Ascending aorta (tissue), 2 donors: ENCODE measurements around the gene STIM2. TPM values are rescaled to one million over a fixed set of nuclear protein-coding genes. Genes with fewer than 3 reads are reported as not detected.

Experiments used
- DNase-seq, 2 donors: peaks; one replicate each; pipeline ENCODE4 v3.0.0-alpha.2; 2019; ENCODE audit warnings: low spot score in 2 of 2
- H3K27ac ChIP-seq, 2 donors: fragments of 200-600 bp; sonication (generic); one replicate each; pipeline ENCODE4 v1.5.1; 2016 to 2017; ENCODE audit warnings: mild to moderate bottlenecking in 1 of 2
- H3K27me3 ChIP-seq: fragments of 200-600 bp; sonication (generic); one replicate; pipeline ENCODE4 v1.5.1; 2017
- H3K36me3 ChIP-seq, 2 donors: fragments of 200-600 bp; sonication (generic); one replicate each; pipeline ENCODE4 v1.5.1; 2016
- H3K4me1 ChIP-seq, 2 donors: fragments of 200-600 bp; sonication (generic); one replicate each; pipeline ENCODE4 v1.5.1; 2016 to 2017; ENCODE audit warnings: mild to moderate bottlenecking in 1 of 2
- H3K4me3 ChIP-seq, 2 donors: fragments of 200-600 bp; sonication (generic); one replicate each; pipeline ENCODE4 v1.5.1; 2016 to 2017; ENCODE audit warnings: mild to moderate bottlenecking in 1 of 2
- H3K9me3 ChIP-seq, 2 donors: fragments of 200-600 bp; sonication (generic); one replicate each; pipeline ENCODE4 v1.5.1; 2016
- CTCF ChIP-seq, 3 experiments: fragments of 200-600 bp in 2 of 3; fragments of 450-650 bp in 1 of 3; sonication (generic) in 2 of 3; IDR thresholded peaks; one replicate each; pipeline ENCODE4 v1.5.1; 2016 to 2019; ENCODE audit warnings: antibody characterized with exemption in 3 of 3, mild to moderate bottlenecking in 1 of 3, moderate library complexity in 1 of 3
- intact Hi-C: fragments of 100-400 bp; cut with DNase I; formaldehyde crosslinking; loops from one replicate; pipeline ENCODE4 v1.15.1; 2023
- total RNA-seq: library from RNA; depleted of rRNA; stranded (reverse); fragments of >200 nt; gene quantifications from one replicate; pipeline ENCODE4 v1.1.0, GENCODE V29; 2016

Gene STIM2
- total RNA-seq, 1 donor from 2014 or later, result 17.2 TPM

DNA sequence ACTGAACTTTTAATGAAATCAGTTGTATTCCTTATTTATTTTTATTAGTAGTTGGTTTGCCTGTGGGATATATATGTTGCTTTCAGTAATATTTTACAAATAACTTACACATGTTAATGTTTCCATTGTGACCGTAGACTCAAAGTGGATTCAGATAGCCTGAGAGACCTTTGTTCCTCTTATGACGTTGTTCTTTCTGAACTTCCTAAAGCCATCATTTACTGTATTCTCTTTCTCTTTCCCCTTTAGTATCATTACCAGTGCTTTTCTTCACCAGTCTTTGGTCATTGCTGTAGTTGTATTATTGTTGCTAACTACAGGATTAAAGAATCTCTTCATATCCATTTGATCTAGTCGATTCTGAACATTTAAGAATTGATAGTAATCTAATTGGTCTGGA is 4.3 kb downstream of the STIM2 start:
- intact Hi-C loops, result loop anchor here (5.0 kb wide), 1 partner anchor 1488 kb away; the partner anchor contains the start of gene ANAPC4

DNA sequence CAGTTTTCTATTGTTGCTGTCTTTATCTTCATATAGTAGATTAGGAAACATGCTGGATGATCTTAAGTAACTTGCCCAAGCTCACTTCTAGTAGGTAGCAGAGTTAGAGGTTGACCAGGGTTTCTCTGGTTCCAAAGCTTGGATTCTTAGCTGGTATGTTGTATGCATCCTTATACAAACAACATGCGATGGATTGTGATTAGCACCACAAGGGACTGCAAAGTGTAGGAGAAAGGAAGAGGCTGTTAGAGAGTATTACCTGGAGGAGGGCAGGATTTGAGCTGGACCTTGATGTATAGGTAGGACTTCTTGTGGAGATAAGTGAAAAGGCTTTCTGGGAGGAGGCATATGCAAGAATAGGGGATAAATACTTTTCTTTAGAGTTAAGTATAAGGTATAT is 5.6 kb downstream of the STIM2 start:
- Histone ChIP-seq H3K4me1 (peaks cover 0 to 10% of the 10 kb centered on the region in 2 donors), H3K9me3 (no peaks in the 10 kb centered on the region), H3K27ac (no peak overlapping the region), H3K36me3 (no peaks in the 10 kb centered on the region), H3K4me3 (no peak overlapping the region), H3K27me3 (no peaks in the 10 kb centered on the region)
- TF ChIP-seq CTCF (IDR thresholded peaks at IDR 0.05), result no peak
- intact Hi-C loops, result no loop called here
- DNase-seq, result no peak

More for the DNA sequence above, 4.3 kb downstream of the STIM2 start:
- no peak for TF ChIP-seq CTCF (IDR thresholded peaks at IDR 0.05)
- Histone ChIP-seq H3K36me3 (no peaks in the 10 kb centered on the region), H3K27me3 (no peaks in the 10 kb centered on the region), H3K9me3 (no peaks in the 10 kb centered on the region), H3K27ac (no peak overlapping the region), H3K4me3 (no peak overlapping the region), H3K4me1 (peaks cover 0 to 10% of the 10 kb centered on the region in 2 donors)
- DNase-seq, result no peak

DNA sequence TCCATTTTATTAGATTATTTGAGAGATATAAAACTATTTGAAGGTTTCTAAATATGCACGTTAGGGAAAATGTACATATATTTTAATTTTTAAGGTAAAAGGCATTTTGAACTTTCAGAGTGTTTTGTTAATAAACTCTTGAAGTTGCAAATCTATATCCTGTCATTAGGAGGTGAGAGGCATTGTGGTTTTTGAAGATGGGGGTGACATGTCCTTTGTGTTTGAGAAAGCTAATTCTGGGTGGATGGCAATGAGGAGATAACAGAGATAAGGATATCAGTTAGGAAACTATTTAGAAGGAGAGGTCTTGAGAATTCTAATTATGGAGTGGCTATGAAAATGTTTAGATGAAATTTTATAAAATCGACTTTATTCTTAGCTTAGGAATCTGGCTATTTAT is 6.1 kb downstream of the STIM2 start:
- TF ChIP-seq CTCF (IDR thresholded peaks at IDR 0.05), result no peak
- intact Hi-C loops, result no loop called here
- H3K27me3 ChIP-seq, result no peaks in the 10 kb centered on the region
- H3K9me3 ChIP-seq, result no peaks in the 10 kb centered on the region
- no peak overlapping the region for H3K27ac ChIP-seq
- peaks cover 0 to 10% of the 10 kb centered on the region in 2 donors for H3K4me1 ChIP-seq
- no peak overlapping the region for H3K4me3 ChIP-seq
- H3K36me3 ChIP-seq, result no peaks in the 10 kb centered on the region
- DNase-seq, result no peak

GRCh38 chr4:26867914-26868684 is 7.5 kb downstream of the STIM2 start:
- DNase-seq, result no peak
- Histone ChIP-seq H3K4me1 (peaks cover 0 to 3% of the 10 kb centered on the region in 2 donors), H3K4me3 (peak overlapping the region in 1 of 2 donors; percentile 35), H3K36me3 (no peaks in the 10 kb centered on the region), H3K27ac (no peak overlapping the region), H3K27me3 (no peaks in the 10 kb centered on the region), H3K9me3 (no peaks in the 10 kb centered on the region)
- intact Hi-C loops, result no loop called here
- no peak for TF ChIP-seq CTCF (IDR thresholded peaks at IDR 0.05)

DNA sequence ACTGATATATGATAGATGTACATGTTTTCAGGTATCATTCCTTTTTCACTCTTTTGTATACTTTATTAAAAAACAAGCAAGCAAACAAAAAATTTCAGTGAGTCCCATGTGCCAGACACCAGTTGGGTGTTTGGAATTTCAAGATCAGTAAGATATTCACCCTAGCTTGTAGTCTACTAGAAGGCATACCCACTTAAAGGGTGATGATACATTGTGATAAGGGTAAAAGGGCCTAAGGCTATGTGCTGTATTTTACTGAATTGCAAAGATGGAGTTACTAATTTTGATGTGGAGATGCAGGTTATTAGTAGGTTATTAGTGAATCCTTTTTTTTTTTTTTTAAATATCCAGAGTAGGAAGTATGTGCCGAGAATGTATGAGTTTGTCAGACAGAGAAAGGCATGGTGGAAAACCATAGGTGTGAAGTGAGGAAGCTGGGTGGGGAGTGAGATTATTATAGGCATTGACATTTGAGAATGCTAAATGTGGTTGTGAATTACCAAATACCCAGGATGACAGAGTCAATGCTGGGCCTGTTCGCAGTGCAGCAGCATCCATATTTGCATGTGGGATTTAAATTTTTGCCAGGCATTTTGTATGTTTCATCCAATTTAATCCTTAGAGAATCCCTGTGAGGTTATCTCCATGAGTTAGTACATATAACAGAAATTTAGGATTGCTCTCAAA is 10.1 kb downstream of the STIM2 start:
- DNase-seq, result no peak
- H3K9me3 ChIP-seq, result no peaks in the 10 kb centered on the region
- intact Hi-C loops, result no loop called here
- no peak overlapping the region for H3K27ac ChIP-seq
- H3K27me3 ChIP-seq, result no peaks in the 10 kb centered on the region
- peaks cover 0 to 3% of the 10 kb centered on the region in 2 donors for H3K4me1 ChIP-seq
- no peaks in the 10 kb centered on the region for H3K36me3 ChIP-seq
- H3K4me3 ChIP-seq, result no peak overlapping the region
- no peak for TF ChIP-seq CTCF (IDR thresholded peaks at IDR 0.05)
